ENCODE data around the gene NAV1.

DNA sequence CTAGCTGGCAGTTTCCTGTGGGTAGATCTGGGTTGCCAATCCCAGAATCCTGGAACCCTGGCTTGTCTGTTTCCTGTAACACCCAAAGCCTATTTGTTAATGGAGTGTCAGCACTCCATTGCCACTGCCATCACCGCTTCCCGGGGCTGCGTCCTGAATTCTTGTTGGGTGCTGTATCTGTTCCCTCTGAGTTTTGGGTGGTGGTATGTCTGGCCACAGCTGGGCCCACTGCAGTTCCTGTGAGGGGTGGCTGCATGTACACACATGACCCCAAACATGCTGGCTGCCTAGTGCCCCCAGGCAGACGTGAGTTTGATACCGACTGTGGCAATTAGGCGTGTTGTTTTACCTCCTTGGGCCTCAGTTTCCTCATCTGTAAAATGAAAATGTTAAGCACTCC is 29.3 kb downstream of the NAV1 start:
- TF ChIP-seq POLR2A (IDR thresholded peaks at IDR 0.05; ENCODE audit: low read length) (no peak), GATA1 (IDR thresholded peaks at IDR 0.05; ENCODE audit: low read depth, low read length) (no peak)
